HFF-Myc (cell line): ENCODE measurements around the gene EEA1.

Source experiments
- DNase-seq: peaks from one replicate; pipeline ENCODE4 v3.0.0-alpha.2; 2011; ENCODE audit warnings: low read depth; ENCODE audit errors: extremely low read depth
- H3K4me3 ChIP-seq: replicated peaks from 2 replicates; pipeline ENCODE4 v1.5.1; 2011; ENCODE audit warnings: low read depth, mild to moderate bottlenecking, control low read depth, low read length
- TF ChIP-seq, protein P1 (sequence below): IDR thresholded peaks from 2 replicates; pipeline ENCODE4 v1.5.1; 2012; ENCODE audit warnings: mild to moderate bottlenecking, low read depth, low read length, control low read depth; ENCODE audit errors: missing control alignments

Gene EEA1

DNA sequence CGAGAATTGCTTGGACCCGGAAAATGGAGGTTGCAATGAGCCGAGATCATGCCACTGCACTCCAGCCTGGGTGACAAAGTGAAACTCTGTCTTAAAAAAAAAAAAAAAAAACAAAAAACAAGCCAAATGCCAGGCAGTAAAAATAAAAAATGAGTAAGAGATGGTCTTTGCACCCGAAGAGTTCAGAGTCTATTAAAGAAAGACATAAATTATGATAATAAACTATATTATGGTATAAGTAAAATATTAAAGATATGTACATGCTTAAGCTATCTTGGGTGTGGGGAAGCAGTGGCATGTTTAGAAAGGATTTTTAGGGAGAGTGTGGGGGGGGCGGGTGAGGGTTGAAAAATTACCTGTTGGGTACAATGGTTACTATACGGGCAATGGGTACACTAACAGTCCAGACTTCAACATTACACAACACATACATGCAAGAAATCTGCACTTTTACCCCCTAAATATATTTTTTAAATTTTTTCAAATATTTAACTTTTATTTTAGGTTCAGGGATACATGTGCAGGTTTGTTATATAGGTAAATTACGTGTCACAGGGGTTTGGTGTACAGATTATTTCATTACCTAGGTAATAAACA, 99.3 kb downstream of the EEA1 start:
- no peak overlapping the region for H3K4me3 ChIP-seq
- DNase-seq: no peak
- TF ChIP-seq, protein P1, sequence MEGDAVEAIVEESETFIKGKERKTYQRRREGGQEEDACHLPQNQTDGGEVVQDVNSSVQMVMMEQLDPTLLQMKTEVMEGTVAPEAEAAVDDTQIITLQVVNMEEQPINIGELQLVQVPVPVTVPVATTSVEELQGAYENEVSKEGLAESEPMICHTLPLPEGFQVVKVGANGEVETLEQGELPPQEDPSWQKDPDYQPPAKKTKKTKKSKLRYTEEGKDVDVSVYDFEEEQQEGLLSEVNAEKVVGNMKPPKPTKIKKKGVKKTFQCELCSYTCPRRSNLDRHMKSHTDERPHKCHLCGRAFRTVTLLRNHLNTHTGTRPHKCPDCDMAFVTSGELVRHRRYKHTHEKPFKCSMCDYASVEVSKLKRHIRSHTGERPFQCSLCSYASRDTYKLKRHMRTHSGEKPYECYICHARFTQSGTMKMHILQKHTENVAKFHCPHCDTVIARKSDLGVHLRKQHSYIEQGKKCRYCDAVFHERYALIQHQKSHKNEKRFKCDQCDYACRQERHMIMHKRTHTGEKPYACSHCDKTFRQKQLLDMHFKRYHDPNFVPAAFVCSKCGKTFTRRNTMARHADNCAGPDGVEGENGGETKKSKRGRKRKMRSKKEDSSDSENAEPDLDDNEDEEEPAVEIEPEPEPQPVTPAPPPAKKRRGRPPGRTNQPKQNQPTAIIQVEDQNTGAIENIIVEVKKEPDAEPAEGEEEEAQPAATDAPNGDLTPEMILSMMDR: no peak

DNA sequence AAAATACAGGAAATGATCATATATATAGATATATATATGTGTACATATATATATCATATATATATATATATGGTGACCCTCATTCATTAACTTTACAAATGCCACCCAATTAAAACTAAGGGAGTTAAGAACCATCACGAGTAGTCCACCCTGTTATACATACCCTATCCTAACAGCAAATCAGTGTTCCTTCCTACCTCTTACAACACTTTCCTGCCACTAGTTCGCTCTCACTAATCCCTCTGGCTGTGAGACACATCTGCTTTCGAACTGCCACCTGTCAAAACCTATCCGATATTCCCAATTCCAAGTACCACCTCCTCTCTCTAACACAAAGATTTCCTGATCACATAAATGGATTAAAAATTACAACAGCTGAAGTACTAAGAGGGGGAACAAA, 100.5 kb downstream of the EEA1 start:
- TF ChIP-seq, protein P1: no peak

DNA sequence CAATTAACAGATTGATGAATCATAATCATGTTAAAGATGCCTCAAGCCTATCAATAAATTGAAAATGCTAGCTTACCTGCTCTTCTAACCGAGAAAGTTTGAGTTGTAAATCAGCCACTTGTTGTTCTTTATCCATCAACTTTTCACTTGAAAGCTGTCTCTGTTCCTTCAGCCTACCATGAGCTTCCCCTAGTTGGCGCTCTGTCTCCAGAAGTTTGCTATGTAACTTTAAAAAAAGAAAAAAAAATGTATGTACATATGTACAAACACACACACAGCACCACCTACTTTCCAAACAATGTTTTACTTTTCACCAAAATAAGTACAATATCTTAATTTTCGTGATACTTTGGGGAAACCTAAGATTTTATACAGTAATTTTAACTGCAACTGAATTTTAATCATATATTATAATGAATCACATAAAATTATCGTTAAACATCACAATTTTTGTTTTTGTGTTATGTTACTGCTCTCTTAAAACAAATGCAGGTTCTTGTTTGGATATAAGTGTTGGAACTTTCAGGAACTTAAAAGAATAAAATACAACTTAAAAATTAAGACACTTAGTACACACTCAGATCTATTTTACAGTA, 101.2 kb downstream of the EEA1 start:
- no peak overlapping the region for H3K4me3 ChIP-seq
- DNase-seq: peak; percentile 27

More for the DNA sequence above, 100.5 kb downstream of the EEA1 start:
- no peak for DNase-seq
- no peak overlapping the region for H3K4me3 ChIP-seq

DNA sequence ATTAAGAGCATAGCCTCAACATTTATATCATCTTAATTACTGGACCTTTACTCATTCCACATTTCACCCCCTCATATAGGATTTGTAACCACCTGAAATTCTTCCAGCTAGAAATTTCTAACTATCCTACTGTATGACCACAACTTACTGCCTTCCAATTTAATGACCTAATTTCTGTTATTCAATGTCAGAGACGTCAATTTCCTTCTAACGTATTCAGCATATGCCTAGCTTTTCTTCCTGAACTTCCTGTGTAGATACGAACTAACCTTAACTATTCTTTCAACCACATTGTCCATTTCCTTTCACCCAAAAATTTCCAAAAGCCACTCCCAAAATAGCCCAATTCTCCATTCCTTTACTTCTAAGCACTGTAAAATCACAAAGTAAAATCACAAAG, 108.0 kb downstream of the EEA1 start:
- no peak for DNase-seq

More for the DNA sequence above, 101.2 kb downstream of the EEA1 start:
- TF ChIP-seq, protein P1: peak; percentile 84

DNA sequence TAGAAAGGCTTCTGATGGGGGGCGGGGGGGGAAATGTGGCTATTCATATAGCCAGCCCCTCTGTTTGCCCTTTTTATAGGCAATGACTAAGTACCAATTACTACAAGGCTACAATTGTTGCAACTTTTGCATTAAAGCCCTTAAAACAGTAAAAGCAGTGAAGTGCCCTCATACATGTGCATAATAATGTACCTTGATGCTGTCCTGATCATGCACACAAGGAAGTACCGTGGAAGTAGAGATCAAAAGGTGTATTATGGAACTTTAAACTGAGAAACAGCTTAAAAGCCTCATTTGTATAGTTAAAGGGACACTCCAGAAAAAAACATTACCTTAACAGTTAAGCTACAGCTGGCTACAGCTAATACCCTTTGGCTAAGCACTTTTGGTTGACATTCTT, 114.5 kb downstream of the EEA1 start:
- TF ChIP-seq, protein P1: no peak
- no peak for DNase-seq
- no peak overlapping the region for H3K4me3 ChIP-seq

More for the DNA sequence above, 108.0 kb downstream of the EEA1 start:
- no peak overlapping the region for H3K4me3 ChIP-seq
- TF ChIP-seq, protein P1: no peak

DNA sequence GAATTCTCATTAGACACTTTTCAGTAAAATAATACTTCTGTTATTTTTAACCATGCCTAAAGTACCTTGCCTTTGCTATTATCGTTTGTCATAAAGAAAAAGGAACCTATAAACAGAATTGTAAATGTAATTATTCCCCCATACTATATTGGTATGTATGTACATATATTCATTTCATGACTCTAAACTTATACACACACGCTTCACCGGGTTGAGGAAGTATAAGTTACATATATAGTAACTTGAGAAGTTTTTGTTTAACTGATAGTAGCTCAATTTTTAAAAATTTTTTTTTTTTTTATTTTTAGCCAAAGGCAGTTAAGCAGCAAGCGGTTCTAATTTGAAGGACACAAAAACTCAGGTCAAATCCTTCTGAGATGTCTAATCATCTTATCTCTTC, 118.7 kb downstream of the EEA1 start:
- TF ChIP-seq, protein P1: no peak
- no peak for DNase-seq
- H3K4me3 ChIP-seq: no peak overlapping the region
